Activated B cell treated with CpG ODN at 0.5 μM for 24 hours (primary cell): ENCODE results near the gene ZNF614. TPM values are rescaled to one million over a fixed set of nuclear protein-coding genes. Genes with fewer than 3 reads are reported as not detected.
"Not testable (repeated sequence)": the region's sequence is repeated elsewhere in the genome, so short reads cannot be mapped to it uniquely, and the experiment has no call there.

Experiments
- ATAC-seq: fragments of 200-7000 bp; cut with Tn5 transposase; one replicate; pipeline ENCODE4 v1.10.0; 2021; ENCODE audit warnings: low read depth, mild to moderate bottlenecking, moderate library complexity
- CTCF ChIA-PET: fragments of 350-600 bp; sonication (Branson Sonifier 250); formaldehyde crosslinking; loops from one replicate; lab custom pipeline; 2021; ENCODE audit warnings: antibody characterized with exemption; lab: Charles Lee
- POLR2A ChIA-PET: fragments of 350-600 bp; sonication (Branson Sonifier 250); formaldehyde crosslinking; loops from one replicate; lab custom pipeline; 2021; ENCODE audit warnings: antibody characterized with exemption; lab: Charles Lee
- DNase-seq: peaks from one replicate; pipeline ENCODE4 v3.0.0; 2022
- H3K27ac Mint-ChIP-seq: one replicate; pipeline ENCODE4 v1.8.0; 2020; ENCODE audit warnings: mixed read lengths
- H3K27me3 Mint-ChIP-seq: one replicate; pipeline ENCODE4 v1.8.0; 2021; ENCODE audit warnings: mixed read lengths
- H3K36me3 Mint-ChIP-seq: one replicate; pipeline ENCODE4 v1.8.0; 2021; ENCODE audit warnings: low read depth, mixed read lengths
- H3K4me1 Mint-ChIP-seq: one replicate; pipeline ENCODE4 v1.8.0; 2021; ENCODE audit warnings: mixed read lengths
- H3K4me3 Mint-ChIP-seq: one replicate; pipeline ENCODE4 v1.8.0; 2020; ENCODE audit warnings: mild to moderate bottlenecking, mixed read lengths
- H3K9me3 Mint-ChIP-seq: one replicate; pipeline ENCODE4 v1.8.0; 2020; ENCODE audit warnings: mixed read lengths
- CTCF ChIP-seq: fragments of 200-600 bp; IDR thresholded peaks from one replicate; pipeline ENCODE4 v1.8.0; 2022; ENCODE audit warnings: antibody characterized with exemption, mild to moderate bottlenecking
- intact Hi-C: fragments of 100-400 bp; cut with micrococcal nuclease; formaldehyde crosslinking; loops from one replicate; pipeline ENCODE4 v1.15.1; 2024
- total RNA-seq: library from RNA; stranded (reverse); gene quantifications from 2 replicates; pipeline ENCODE4 v1.2.3, GENCODE V29; 2022

Gene ZNF614
- total RNA-seq, 1 donor from 2014 or later: 14.3 TPM

GRCh38 chr19:52048555-52049501 lies 20.6 kb upstream of the ZNF614 start, which contains the start of gene ZNF432:
ZNF432 (minus strand) TSS chr19:52048838; CDS start chr19:52046868, 1,970 bp downstream.
- intact Hi-C loops: loop anchor here (1.0 to 5.0 kb wide), 8 partner anchors 21 to 142 kb away; partner anchors contain the start of genes ZNF350, ZNF613, ZNF614 and ZNF615
- ATAC-seq (peak; percentile 88), DNase-seq (peak; percentile 82)
- ChIA-PET POLR2A (interaction anchor here (0.5 to 2.4 kb wide), 19 partner anchors 12 to 893 kb away, joined by 3 to 34 read pairs (median 4); partner anchors contain the start of genes PPP2R1A, ZNF350, ZNF528 and ZNF613), CTCF (interaction anchor here (0.5 kb wide), 1 partner anchor 26 kb away, joined by 3 read pairs; no protein-coding TSS in a partner anchor)
- H3K27ac Mint-ChIP-seq: peak within 1 kb of the TSS; percentile 99
- peak within 1 kb of the TSS; percentile 100 for H3K4me3 Mint-ChIP-seq
- TF ChIP-seq CTCF: no peak
- H3K4me1 Mint-ChIP-seq: peaks cover 19% of the 10 kb centered on the region
- H3K27me3 Mint-ChIP-seq: no peaks in the 10 kb centered on the region
- peaks cover 54% of the 10 kb centered on the region for H3K36me3 Mint-ChIP-seq
- H3K9me3 Mint-ChIP-seq: peaks cover 28% of the 10 kb centered on the region

GRCh38 chr19:52039169-52039568 lies 11.0 kb upstream of the ZNF614 start:
- ChIA-PET CTCF (no interaction called here), POLR2A (no interaction called here)
- H3K27ac Mint-ChIP-seq: no peak overlapping the region
- H3K4me3 Mint-ChIP-seq: no peak overlapping the region
- DNase-seq (no peak), ATAC-seq (no peak)
- H3K36me3 Mint-ChIP-seq: peaks cover 97% of the 10 kb centered on the region
- no peaks in the 10 kb centered on the region for H3K27me3 Mint-ChIP-seq
- TF ChIP-seq CTCF: no peak
- H3K4me1 Mint-ChIP-seq: no peaks in the 10 kb centered on the region
- intact Hi-C loops: no loop called here
- H3K9me3 Mint-ChIP-seq: peaks cover 45% of the 10 kb centered on the region

- no peaks in the 10 kb centered on the region for H3K27me3 Mint-ChIP-seq
- no peak overlapping the region for H3K4me3 Mint-ChIP-seq
- DNase-seq (no peak), ATAC-seq (no peak)
- no peaks in the 10 kb centered on the region for H3K4me1 Mint-ChIP-seq
- H3K27ac Mint-ChIP-seq: no peak overlapping the region
- intact Hi-C loops: no loop called here
- H3K9me3 Mint-ChIP-seq: peaks cover 42% of the 10 kb centered on the region
- ChIA-PET CTCF (no interaction called here), POLR2A (no interaction called here)
- TF ChIP-seq CTCF: no peak
- H3K36me3 Mint-ChIP-seq: peaks cover 72% of the 10 kb centered on the region
Observed at GRCh38 chr19:52034051-52034728, 6.0 kb upstream of the ZNF614 start.

- DNase-seq (no peak), ATAC-seq (peak; percentile 20)
- H3K27me3 Mint-ChIP-seq: no peaks in the 10 kb centered on the region
- H3K4me1 Mint-ChIP-seq: peaks cover 29% of the 10 kb centered on the region
- H3K9me3 Mint-ChIP-seq: peaks cover 25% of the 10 kb centered on the region
- H3K4me3 Mint-ChIP-seq: peak overlapping the region; percentile 98
- POLR2A ChIA-PET: interaction anchor here (0.6 to 2.4 kb wide), 8 partner anchors 20 to 498 kb away, joined by 3 to 34 read pairs (median 4); partner anchors contain the start of genes PPP2R1A, ZNF432, ZNF615 and ZNF836
- peaks cover 62% of the 10 kb centered on the region for H3K36me3 Mint-ChIP-seq
- peak overlapping the region; percentile 93 for H3K27ac Mint-ChIP-seq
- CTCF ChIA-PET: no interaction called here
- intact Hi-C loops: loop anchor here (1.0 kb wide), 7 partner anchors 20 to 269 kb away; partner anchors contain the start of genes ZNF350, ZNF432, ZNF480 and ZNF613
- no peak for TF ChIP-seq CTCF
Observed at GRCh38 chr19:52028780-52029123, 573 bp upstream of the ZNF614 start.

- H3K27ac Mint-ChIP-seq, ATAC-seq, CTCF ChIA-PET, DNase-seq, intact Hi-C loops, H3K27me3 Mint-ChIP-seq: not testable (repeated sequence)
- Mint-ChIP-seq H3K4me1 (peaks cover 29% of the 10 kb centered on the region), H3K9me3 (peaks cover 28% of the 10 kb centered on the region), H3K36me3 (peaks cover 70% of the 10 kb centered on the region), H3K4me3 (peak overlapping the region; percentile 98)
- POLR2A ChIA-PET: interaction anchor here (0.8 kb wide), 1 partner anchor 22 kb away, joined by 3 read pairs; no protein-coding TSS in a partner anchor
Observed at GRCh38 chr19:52026255-52026990, 1.8 kb downstream of the ZNF614 start.

- DNase-seq, POLR2A ChIA-PET, intact Hi-C loops, H3K4me3 Mint-ChIP-seq, H3K27ac Mint-ChIP-seq, ATAC-seq, CTCF ChIA-PET, H3K27me3 Mint-ChIP-seq: not testable (repeated sequence)
- Mint-ChIP-seq H3K4me1 (peaks cover 29% of the 10 kb centered on the region), H3K9me3 (peaks cover 37% of the 10 kb centered on the region), H3K36me3 (peaks cover 82% of the 10 kb centered on the region)
Observed at GRCh38 chr19:52024478-52024877, 3.7 kb downstream of the ZNF614 start.
